ENCODE results near the gene TIMM44.

TIMM44 gene

DNA sequence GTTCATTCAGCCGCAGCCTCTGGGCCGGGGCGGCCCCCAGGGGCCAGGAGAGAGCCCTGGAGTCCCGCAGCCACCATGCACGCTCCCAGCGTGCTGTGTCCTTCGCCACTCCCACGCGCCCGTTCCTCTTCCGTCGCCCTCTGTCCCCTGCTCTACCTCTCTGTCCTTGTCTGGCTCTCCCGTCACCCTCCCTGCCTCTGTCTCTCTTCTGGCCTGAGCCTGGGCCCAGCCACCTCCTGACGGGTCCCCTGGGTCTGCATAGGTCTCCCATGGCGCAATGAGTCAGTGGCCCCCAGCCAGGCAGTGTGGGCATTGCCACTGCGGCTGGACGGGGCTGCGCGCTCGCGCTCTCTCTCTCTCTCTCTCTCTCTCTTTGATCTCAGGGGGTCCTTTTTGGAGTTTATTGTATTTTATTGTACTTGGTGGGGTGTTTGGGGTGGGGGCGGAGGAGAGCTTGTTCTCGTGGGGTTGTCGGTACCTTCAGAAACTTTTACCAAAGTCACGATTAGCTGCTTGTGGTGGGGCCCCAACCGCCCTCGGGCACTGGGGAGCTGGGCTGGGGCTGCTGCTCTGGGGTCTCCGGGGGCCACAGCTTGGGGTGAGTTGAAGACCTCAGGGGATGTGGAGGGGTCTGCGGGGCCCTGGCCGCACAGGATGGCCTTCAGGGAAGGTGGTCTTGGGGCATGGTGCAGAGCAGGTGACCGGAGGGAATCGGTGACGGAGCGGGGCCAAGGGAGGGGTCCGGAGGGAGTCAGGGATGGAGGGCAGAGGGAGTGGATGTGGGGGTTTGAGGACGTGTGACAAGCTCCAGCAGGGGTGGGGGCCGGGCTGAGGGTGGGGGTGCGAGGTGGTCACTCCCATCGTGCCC lies 30.5 kb downstream of the TIMM44 start:
- no peak for DNase-seq

DNA sequence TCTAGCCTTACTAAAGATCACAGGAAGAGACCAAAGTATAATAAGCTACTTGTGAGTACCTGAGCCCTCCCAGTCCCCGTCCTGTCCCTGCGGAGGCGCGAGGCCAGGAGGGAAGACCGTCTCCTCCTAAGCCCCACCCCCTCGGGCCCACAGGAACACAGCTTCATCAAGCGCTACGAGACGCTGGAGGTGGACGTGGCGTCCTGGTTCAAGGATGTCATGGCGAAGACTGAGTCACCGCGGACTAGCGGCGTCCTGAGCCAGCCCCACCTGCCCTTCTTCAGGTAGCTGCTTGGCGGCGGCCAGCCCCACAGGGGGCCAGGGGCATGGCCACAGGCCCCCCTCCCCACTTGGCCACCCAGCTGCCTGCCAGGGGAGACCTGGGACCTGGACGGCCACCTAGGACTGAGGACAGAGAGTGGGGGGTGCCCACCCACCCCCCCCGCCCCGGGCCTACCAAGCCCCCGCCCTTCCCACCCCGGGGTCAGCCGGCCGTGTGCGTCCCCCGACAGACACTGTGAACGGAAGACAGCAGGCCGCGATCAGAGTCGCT lies 31.2 kb downstream of the TIMM44 start:
- DNase-seq, result no peak

DNA sequence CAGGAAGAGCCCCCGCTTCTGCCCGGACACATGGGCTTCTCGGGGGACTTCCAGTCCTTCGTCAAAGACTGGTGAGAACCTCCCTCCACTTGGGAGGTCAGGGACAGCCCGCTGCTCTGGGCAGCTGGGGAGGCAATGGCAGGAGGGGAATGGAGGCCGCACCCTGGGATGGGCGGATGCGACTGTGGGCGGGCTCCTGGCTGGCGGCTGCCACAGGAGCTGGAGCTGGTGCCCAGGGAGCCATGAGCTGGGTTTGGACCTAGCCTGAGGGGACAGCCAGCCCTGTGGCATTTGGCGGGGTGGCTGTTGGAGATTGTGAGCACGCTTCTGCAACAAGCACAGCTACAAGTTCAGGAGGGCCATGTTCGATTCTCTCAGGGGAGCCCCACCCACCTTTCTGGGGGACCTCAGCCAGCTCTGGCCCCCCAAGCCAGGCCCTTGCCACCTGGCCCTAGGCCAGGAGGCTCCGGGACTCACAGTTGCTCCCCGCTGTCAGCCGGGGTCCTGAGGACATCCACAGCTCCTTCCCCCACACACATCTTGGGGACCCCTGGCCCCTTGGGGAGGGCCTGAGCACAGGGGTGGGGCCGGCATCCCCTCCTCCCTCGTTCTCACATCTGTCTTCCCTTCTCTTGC lies 31.8 kb downstream of the TIMM44 start:
- no peak for DNase-seq

DNA sequence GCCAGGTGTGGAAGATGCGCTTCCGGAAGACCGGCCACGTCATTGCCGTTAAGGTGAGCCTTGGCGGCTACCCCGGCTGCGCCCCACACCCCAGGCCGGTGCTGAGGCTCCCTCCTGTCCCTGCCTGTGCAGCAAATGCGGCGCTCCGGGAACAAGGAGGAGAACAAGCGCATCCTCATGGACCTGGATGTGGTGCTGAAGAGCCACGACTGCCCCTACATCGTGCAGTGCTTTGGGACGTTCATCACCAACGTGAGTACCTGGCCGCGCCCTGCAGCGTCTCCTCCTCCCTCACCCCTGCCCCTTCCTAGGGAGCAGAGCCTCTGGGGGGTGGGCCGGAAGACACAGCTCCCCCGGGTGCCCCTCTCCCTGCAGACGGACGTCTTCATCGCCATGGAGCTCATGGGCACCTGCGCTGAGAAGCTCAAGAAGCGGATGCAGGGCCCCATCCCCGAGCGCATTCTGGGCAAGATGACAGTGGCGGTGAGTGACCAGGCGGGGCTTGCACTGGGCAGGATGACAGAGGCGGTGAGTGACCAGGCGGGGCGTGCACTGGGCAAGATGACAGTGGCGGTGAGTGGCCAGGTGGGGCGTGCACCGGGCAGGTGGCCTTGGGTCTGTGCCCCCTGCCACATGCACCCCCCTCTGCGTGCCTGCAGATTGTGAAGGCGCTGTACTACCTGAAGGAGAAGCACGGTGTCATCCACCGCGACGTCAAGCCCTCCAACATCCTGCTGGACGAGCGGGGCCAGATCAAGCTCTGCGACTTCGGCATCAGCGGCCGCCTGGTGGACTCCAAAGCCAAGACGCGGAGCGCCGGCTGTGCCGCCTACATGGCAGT lies 32.9 kb downstream of the TIMM44 start:
- no peak for DNase-seq

DNA sequence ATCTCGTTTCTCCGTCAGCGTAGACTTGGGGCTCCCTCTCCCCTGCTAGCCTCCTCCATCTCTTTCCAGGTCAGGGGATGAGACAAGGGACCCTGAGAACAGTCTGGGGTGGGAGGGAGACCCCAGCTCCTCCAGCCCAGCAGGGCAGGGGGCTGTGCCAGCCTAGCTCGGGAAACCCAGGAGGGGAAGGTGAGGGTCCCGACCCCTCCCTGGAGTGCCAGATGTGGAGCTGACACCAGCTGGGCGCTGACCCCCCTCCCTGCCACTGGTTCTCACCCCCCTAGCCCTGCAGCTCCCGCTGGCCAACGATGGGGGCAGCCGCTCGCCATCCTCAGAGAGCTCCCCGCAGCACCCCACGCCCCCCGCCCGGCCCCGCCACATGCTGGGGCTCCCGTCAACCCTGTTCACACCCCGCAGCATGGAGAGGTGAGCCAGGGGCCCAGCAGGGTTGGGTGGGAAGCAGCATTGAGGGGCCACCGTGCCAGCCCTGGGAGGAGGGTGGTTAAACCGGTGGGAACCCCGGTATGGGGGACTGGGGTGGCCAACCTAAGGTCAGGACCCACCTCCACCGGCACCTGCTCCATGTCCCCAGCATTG lies 33.9 kb downstream of the TIMM44 start:
- DNase-seq, result no peak

DNA sequence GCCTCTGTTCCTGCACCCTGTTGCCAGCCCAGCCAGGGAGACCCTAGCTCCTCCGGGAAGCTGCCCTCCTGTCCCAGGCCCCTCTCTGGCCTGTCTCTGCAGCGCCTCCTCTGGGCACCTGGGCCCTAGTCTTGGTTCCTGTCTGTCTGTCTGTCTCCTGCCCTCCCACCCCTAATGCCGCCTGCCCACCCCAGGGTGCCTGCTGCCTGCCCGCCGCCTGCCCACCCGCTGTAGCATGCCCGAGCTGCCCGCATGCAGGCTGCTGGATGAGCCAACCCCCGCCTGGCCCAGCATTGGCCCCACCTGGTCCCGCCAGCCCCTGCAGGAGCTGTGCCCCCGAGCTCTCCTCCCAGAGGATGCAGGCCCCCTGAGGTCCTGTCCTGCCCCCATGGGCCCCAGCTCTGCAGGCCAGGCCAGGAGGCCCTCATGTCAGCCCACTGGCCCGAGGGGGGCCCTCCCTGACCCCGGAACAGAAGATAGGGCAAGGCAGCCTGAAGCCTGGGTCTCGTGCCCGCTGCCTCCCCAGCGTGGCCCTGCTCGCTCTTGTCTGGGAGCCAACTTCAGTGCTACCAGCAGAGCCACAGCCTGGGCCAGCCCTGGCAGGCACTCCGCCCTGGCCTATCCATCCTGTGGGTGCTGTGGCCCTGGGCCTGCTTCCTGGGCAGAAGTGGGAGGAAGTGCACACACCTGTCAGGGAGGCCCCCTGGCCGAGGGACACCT lies 34.6 kb downstream of the TIMM44 start:
- DNase-seq, result no peak

DNA sequence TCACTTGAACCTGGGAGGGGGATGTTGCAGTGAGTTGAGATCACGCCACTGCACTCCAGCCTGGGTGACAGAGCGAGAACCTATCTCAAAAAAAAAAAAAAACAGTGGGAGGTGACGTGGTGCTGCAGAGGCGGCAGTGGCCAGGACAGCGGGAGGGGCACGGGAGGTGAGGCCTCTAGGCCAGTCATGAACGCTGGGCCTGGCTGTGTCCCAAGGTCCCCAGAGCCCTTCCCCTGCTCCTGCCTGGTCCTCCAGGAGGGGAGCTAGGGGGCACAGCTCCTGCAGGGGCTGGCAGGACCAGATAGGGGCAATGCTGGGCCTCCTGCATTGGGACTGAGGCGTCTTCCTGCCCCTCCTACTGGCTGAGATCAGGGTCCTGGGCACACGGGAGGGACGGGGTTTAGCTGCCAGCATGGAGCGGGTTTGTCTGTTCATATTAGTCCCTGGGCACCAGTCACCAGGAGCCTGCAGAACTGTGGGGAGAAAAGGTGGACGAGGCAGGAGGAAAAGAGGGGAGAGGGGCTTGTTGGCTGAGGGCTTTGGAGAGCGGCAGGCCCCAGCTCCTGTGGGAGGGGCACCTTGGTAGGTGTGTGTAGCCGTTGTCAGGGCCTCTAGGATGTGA lies 35.3 kb downstream of the TIMM44 start:
- DNase-seq, result no peak

DNA sequence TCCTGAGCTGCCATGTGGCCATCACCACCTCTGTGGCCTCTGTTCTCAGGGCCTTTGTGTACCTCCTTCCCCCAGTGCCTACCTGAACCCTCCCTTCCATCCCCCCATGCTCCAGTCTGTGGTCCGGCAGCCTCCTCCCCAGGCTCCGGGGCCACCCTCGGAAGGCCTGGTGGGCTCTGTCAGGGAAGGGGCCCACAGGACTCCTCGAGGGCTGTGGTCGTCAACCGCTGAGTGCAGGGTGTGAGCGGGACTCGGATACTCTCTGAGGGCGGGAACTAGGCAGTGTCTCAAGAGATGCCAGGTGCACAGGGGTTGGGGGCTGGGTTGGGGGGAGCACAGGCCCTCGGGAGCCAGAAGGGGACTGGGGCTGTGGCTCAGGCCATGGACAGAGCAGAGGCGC lies 35.9 kb downstream of the TIMM44 start:
- no peak for DNase-seq

DNA sequence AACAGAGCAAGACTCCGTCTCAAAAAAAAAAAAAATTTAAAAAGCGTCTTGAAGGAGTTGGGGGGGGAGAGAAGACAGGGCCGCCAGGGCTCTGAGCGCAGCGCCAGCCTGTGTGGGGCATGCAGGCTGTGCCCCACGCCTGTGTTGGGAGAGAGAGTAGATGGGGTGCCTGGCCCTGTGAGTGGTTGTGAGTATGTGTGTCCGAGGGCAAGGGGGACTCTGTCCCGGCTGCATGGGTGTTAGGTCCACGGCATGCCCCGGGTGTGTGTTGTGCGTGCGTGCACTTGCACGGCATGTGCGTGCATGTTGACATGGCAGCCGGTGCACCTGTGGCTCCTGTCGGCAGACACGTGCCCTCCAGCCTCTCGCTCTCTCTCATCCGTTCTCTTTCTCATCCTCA lies 36.3 kb downstream of the TIMM44 start:
- no peak for DNase-seq

DNA sequence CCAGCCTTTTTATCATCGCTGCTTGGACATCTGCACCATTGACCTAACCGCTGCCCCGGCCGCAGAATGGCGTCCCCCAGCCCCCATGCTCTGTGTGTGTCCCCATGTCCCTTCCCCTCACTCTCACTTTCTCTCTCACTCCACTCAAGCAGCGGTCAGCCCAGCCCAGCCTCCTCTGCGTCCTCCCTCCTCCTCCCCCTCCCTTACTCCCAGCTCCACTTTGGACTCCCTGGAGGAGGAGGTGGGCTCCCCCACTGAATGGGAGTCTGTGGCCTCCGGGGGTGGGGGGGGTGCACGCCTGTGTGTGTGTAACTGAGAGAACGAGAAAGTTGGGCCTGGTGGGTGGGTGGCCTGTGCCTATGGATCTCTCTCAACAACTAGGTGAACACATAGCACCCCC lies 37.6 kb downstream of the TIMM44 start:
- no peak for DNase-seq

DNA sequence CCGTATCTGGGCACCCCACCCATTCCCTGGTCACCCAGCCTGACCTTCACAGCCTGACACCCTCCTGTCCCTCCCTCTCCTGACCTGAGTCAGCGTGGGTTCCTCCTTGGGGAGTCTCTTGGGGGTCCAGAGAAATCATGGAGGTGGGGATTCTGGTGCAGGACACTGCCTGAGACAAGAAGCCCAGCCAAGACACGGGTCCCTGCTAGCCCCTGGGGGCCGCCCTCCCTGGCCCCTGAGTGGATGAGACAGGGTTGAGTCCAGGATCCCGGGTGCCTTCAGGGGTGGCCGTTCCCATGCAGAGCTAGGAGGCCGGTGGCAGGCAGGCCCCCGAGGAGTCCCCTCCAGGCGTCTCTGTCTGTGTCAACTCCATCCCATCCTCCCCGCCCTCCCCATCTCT lies 38.2 kb downstream of the TIMM44 start:
- DNase-seq, result no peak

DNA sequence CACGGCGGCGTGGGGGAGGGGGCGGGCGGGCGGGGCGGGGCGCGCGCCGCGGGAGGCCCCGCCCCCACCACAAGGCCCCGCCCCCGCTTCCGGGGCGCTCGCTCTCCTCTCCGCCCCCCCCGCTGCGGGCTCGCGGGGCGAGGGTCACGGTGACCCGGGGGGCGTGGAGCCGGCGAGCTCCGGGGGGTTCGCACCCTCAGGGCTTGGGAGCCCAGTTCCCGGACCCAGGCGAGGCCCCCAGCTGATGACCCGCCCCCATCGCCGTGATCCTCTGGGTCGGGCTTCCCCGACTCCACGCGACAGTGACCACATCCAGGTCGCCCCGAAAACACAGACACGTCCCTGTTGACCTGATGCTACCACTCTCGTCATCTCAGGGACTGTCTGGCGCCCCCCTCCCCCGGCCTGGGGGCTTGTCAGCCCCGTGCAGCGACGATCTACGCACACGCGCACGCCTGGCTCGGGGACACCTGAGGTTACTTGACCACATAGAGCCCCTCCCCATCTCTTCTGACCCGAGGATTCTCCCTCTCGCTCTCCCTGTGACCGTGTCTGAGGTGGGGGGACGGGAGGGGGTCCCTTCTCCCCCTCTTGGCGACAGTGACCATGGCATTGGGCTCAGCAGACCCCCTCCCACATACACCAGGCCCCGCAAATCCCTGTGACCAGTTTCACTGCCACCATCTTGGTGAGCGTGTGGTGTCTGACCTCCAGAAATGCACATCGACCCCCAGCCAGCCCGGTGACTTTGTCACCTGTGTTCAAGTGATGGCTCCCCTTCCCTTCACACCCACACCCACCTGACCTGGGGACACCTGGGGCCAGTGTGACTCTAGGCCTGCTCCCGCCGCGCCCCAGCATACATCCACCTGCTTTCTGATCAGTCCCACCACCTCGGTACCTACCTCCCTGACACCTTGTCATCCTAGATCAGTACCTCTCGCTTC lies 39.1 kb downstream of the TIMM44 start:
- peak; percentile 81 for DNase-seq

DNA sequence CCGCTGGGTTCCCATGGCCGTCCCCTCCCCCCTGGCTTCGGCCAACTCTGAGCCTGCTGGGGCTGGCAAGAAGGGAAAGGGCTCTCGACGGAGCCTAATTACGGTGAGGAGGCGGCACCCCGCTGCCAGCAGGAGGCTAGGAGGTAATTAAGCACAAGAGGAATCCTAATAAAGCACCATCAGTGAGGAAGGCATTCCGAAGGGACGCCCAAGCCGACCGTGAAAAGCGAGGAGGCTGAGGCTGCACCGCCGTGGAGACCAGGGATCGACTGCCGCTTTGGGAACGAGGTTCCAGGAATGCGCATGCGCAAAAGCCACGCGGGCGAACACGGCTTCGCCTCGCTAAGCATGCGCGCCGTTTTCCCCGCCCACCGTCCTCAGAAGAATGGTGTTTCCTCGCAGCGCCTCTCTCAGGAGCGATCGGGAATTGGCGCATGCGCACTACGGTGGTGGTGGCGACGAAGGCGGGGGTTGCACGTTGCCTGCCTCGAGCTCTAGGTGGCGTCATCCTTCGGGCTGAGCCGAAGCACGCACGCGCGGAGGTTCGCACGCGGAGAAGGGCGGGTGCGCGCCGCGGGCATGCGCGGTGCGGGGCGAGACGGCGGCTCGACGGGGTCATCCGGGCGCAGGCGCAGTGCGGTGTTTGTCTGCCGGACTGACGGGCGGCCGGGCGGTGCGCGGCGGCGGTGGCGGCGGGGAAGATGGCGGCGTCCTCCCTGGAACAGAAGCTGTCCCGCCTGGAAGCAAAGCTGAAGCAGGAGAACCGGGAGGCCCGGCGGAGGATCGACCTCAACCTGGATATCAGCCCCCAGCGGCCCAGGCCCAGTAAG lies 40.0 kb downstream of the TIMM44 start, which contains the start of gene MAP2K7:
Gene MAP2K7 (plus strand): TSS at position 634 of the 830 bp plus-strand sequence. CDS start 68 bp downstream, at position 702.
- peak; percentile 100 for DNase-seq

DNA sequence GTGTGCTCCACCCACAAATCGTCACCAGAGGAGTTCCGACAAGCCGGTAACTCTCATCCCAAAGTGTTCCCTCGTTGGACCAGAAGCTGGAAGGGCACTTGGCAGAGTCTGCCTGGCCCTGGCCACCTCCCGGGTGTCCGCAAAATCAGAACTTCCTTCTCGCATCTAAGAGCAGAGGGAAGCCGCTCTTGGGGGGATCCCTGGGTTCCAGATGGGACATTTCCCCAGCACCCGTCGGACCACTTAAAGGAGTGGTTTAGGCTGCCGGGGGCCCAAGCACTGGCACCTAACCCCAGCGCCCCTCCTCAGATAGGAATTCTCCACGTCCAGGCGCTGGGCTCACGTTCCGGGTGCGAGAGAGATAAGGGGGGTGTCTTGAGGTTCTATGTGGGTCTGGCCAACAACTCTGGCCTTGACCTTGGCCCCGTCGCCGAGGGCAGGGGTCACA lies 40.6 kb downstream of the TIMM44 start:
- DNase-seq, result no peak

DNA sequence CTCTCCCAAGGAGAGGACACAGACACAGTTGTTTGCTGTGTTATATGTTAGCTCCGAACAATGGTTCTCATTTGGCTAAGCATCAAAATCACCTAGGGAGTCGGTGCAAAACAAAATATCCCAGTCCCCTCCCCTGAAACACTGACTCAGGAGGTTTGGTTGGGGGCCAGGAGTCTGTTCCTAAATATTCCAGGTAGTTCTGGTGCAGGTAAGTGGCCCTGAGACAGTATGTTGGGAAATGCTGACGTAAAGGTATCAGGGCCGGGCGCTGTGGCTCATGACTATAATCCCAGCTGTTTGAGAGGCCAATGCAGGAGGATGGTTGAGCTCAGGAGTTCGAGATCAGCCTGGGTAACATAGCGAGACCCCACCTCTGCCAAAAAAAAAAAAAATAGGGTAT lies 42.1 kb downstream of the TIMM44 start:
- no peak for DNase-seq

DNA sequence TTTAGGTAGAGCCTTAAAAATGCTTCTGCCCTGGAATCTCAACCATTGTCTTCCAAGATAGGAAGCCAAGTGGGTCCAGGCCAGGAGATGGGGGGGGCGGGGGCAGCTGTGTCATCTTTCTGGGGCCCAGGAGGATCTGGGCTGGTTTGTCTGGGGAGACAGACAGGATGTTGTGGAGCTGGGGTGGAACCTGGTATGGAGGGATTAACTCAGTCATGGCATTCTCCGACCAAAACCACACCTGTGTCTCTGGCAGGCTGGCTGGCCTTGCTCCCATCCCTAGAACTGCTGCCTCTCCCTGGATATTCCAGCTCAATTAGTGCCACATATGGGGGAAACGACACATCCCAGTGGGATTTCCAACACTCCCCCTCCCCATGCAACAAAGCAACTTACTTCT lies 42.5 kb downstream of the TIMM44 start:
- no peak for DNase-seq

DNA sequence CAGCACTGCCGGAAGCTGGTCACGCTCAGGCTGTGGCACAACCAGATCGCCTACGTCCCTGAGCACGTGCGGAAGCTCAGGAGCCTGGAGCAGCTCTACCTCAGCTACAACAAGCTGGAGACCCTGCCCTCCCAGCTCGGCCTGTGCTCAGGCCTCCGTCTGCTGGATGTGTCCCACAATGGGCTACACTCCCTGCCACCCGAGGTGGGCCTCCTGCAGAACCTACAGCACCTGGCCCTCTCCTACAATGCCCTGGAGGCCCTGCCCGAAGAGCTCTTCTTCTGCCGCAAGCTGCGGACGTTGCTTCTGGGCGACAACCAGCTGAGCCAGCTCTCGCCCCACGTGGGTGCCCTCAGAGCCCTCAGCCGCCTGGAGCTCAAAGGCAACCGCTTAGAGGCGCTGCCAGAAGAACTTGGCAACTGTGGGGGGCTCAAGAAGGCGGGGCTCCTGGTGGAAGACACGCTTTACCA lies 43.0 kb downstream of the TIMM44 start:
- DNase-seq, result no peak

DNA sequence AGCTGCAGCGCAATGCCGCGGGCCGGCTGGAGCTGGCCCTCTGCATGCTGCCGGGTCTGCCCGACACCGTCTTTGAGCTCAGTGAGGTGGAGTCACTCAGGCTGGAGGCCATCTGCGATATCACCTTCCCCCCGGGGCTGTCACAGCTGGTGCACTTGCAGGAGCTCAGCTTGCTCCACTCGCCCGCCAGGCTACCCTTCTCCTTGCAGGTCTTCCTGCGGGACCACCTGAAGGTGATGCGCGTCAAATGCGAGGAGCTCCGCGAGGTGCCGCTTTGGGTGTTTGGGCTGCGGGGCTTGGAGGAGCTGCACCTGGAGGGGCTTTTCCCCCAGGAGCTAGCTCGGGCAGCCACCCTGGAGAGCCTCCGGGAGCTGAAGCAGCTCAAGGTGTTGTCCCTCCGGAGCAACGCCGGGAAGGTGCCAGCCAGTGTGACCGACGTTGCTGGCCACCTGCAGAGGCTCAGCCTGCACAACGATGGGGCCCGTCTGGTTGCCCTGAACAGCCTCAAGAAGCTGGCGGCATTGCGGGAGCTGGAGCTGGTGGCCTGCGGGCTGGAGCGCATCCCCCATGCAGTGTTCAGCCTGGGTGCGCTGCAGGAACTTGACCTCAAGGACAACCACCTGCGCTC lies 43.6 kb downstream of the TIMM44 start:
- DNase-seq, result no peak

DNA sequence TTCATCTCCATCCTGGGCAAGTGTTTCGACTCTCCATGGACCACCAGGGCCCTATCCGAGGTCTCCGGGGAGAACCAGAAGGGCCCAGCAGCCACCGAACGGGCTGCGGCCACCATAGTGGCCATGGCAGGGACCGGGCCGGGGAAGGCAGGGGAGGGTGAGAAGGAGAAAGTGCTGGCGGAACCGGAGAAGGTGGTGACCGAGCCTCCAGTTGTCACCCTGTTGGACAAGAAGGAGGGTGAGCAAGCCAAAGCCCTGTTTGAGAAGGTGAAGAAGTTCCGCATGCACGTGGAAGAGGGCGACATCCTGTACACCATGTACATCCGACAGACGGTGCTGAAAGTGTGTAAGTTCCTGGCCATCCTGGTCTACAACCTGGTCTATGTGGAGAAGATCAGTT lies 44.5 kb downstream of the TIMM44 start:
- DNase-seq, result no peak
